Hepatocyte (in vitro differentiated cells): ENCODE results near the gene RNASE1. TPM values are rescaled to one million over a fixed set of nuclear protein-coding genes. Genes with fewer than 3 reads are reported as not detected.
A peak's percentile ranks its signal among the peaks of the same experiment; 100 is the strongest.

Source experiments
- DNase-seq: peaks from one replicate; pipeline ENCODE4 v3.0.0-alpha.2; 2016; ENCODE audit warnings: low spot score
- H2AFZ ChIP-seq: fragments of 200-600 bp; sonication (generic); 2 replicates; pipeline ENCODE4 v1.6.0; 2016; ENCODE audit warnings: antibody characterized with exemption, mild to moderate bottlenecking
- H3K27ac ChIP-seq: fragments of 200-600 bp; sonication (generic); 2 replicates; pipeline ENCODE4 v1.5.1; 2016; ENCODE audit warnings: mild to moderate bottlenecking
- H3K27me3 ChIP-seq: fragments of 200-600 bp; sonication (generic); 2 replicates; pipeline ENCODE4 v1.6.1; 2016
- H3K36me3 ChIP-seq: fragments of 200-600 bp; sonication (generic); replicated peaks from 2 replicates; pipeline ENCODE4 v1.5.1; 2016; ENCODE audit warnings: low read depth; ENCODE audit not compliant: insufficient read depth
- H3K4me1 ChIP-seq: fragments of 200-600 bp; sonication (generic); 2 replicates; pipeline ENCODE4 v1.5.1; 2016; ENCODE audit warnings: mild to moderate bottlenecking, moderate library complexity; ENCODE audit not compliant: insufficient read depth
- H3K4me2 ChIP-seq: fragments of 200-600 bp; sonication (generic); 2 replicates; pipeline ENCODE4 v1.6.0; 2016
- H3K4me3 ChIP-seq: fragments of 200-600 bp; sonication (generic); 2 replicates; pipeline ENCODE4 v1.5.1; 2016; ENCODE audit warnings: mild to moderate bottlenecking
- H3K79me2 ChIP-seq: fragments of 200-600 bp; sonication (generic); 2 replicates; pipeline ENCODE4 v1.6.0; 2017; ENCODE audit warnings: mild to moderate bottlenecking
- H3K9me2 ChIP-seq: fragments of 200-600 bp; sonication (generic); replicated peaks from 2 replicates; pipeline ENCODE4 v1.6.0; 2017; ENCODE audit warnings: mild to moderate bottlenecking; ENCODE audit not compliant: insufficient read depth
- H3K9me3 ChIP-seq: fragments of 200-600 bp; sonication (generic); 2 replicates; pipeline ENCODE4 v1.5.1; 2016; ENCODE audit warnings: low read depth, mild to moderate bottlenecking
- H4K20me1 ChIP-seq: fragments of 200-600 bp; sonication (generic); 2 replicates; pipeline ENCODE4 v1.6.0; 2016; ENCODE audit warnings: mild to moderate bottlenecking; ENCODE audit not compliant: insufficient read depth, poor library complexity, severe bottlenecking
- CTCF ChIP-seq: fragments of 200-600 bp; sonication (generic); IDR thresholded peaks from 2 replicates; pipeline ENCODE4 v1.5.1; 2016; ENCODE audit warnings: antibody characterized with exemption, mild to moderate bottlenecking; ENCODE audit not compliant: poor library complexity
- EZH2 ChIP-seq: fragments of 200-600 bp; sonication (generic); IDR thresholded peaks from 2 replicates; pipeline ENCODE4 v1.6.1; 2016; ENCODE audit warnings: antibody characterized with exemption, mild to moderate bottlenecking, borderline replicate concordance
- EZH2phosphoT487 ChIP-seq: fragments of 200-600 bp; sonication (generic); IDR thresholded peaks from one replicate; pipeline ENCODE4 v1.6.1; 2018; ENCODE audit warnings: antibody characterized with exemption, mild to moderate bottlenecking, low read depth, moderate library complexity; ENCODE audit not compliant: unreplicated experiment, severe bottlenecking
- WGBS: methylation state at CpG from one replicate; pipeline ENCODE4 v1.1.6; 2016; ENCODE audit warnings: low lambda C conversion rate; ENCODE audit errors: missing lambda C conversion rate; 5-methylcytosine and 5-hydroxymethylcytosine counted together
- polyA plus RNA-seq: library from polyadenylated mRNA; unstranded; fragments of >200 nt; fragmentation: Nextera tagmentation; extraction: Ambion mirVana; gene quantifications from 2 replicates; pipeline ENCODE4 v1.2.1, GENCODE V29; 2016
- total RNA-seq: library from RNA; depleted of rRNA; stranded (reverse); fragments of >200 nt; gene quantifications from 2 replicates; pipeline ENCODE4 v1.2.3, GENCODE V29; 2014

RNASE1 gene
- total and polyA plus RNA-seq, 2 experiments from 2014 or later: 61.0 to 135 TPM

GRCh38 chr14:20754308-20754707 lies 48.3 kb downstream of the RNASE1 start:
- no peaks in the 10 kb centered on the region for H3K79me2 ChIP-seq
- H3K36me3 ChIP-seq: no peaks in the 10 kb centered on the region
- no peaks in the 10 kb centered on the region for H3K27me3 ChIP-seq
- no peaks in the 10 kb centered on the region for H3K9me3 ChIP-seq
- H3K27ac ChIP-seq: no peak overlapping the region
- no peak overlapping the region for H2AFZ ChIP-seq
- 98% methylated on average over 2 of the region's 2 CpGs for WGBS
- H3K4me2 ChIP-seq: no peak overlapping the region
- no peaks in the 10 kb centered on the region for H3K9me2 ChIP-seq
- no peak for TF ChIP-seq CTCF
- no peak for TF ChIP-seq EZH2
- TF ChIP-seq EZH2phosphoT487: no peak
- no peak for DNase-seq
- H4K20me1 ChIP-seq: no peaks in the 10 kb centered on the region
- H3K4me1 ChIP-seq: no peaks in the 10 kb centered on the region
- H3K4me3 ChIP-seq: no peak overlapping the region

- Histone ChIP-seq H3K79me2 (no peaks in the 10 kb centered on the region), H3K4me1 (no peaks in the 10 kb centered on the region), H3K27ac (peak overlapping the region; percentile 15), H3K36me3 (no peaks in the 10 kb centered on the region), H3K27me3 (no peaks in the 10 kb centered on the region), H3K9me2 (no peaks in the 10 kb centered on the region), H3K4me3 (no peak overlapping the region), H2AFZ (no peak overlapping the region), H4K20me1 (no peaks in the 10 kb centered on the region), H3K9me3 (no peaks in the 10 kb centered on the region), H3K4me2 (no peak overlapping the region)
- WGBS: 83% methylated on average over 5 of the region's 5 CpGs
- no peak for TF ChIP-seq EZH2phosphoT487
- no peak for DNase-seq
Observed at GRCh38 chr14:20751963-20752562, 50.6 kb downstream of the RNASE1 start.

Other genes starting within 250 kb of the RNASE1 start
- not detected in 2 replicates for gene RNASE9, start 241.8 kb downstream of the RNASE1 start, total RNA-seq
- not detected in 2 replicates for gene RNASE9, start 241.8 kb downstream of the RNASE1 start, polyA plus RNA-seq
- gene RNASE11, start 214.8 kb downstream of the RNASE1 start, total RNA-seq: not detected in 2 replicates
- gene RNASE11, start 214.8 kb downstream of the RNASE1 start, polyA plus RNA-seq: not detected in 2 replicates
- gene RNASE12, start 211.5 kb downstream of the RNASE1 start, total RNA-seq: not detected in 2 replicates
- gene RNASE12, start 211.5 kb downstream of the RNASE1 start, polyA plus RNA-seq: not detected in 2 replicates
- not detected in 2 replicates for gene OR6S1, start 161.2 kb downstream of the RNASE1 start, total RNA-seq
- gene OR6S1, start 161.2 kb downstream of the RNASE1 start, polyA plus RNA-seq: not detected in 2 replicates
- 76.8 and 96.2 TPM in 2 replicates for gene RNASE4, start 118.3 kb downstream of the RNASE1 start, total RNA-seq
- gene RNASE4, start 118.3 kb downstream of the RNASE1 start, polyA plus RNA-seq: 31.1 and 44.5 TPM in 2 replicates
- 72.6 and 79.1 TPM in 2 replicates for gene ANG, start 114.1 kb downstream of the RNASE1 start, total RNA-seq
- gene ANG, start 114.1 kb downstream of the RNASE1 start, polyA plus RNA-seq: 67.4 and 103 TPM in 2 replicates
- gene EDDM3A, start 57.0 kb downstream of the RNASE1 start, total RNA-seq: not detected in 2 replicates
- not detected in 2 replicates for gene EDDM3A, start 57.0 kb downstream of the RNASE1 start, polyA plus RNA-seq
- not detected in 2 replicates for gene EDDM3B, start 34.4 kb downstream of the RNASE1 start, total RNA-seq
- gene EDDM3B, start 34.4 kb downstream of the RNASE1 start, polyA plus RNA-seq: 0.41 TPM in 1 of 2 replicates, not detected in the other
- 1.0 and 1.3 TPM in 2 replicates for gene RNASE6, start 21.6 kb downstream of the RNASE1 start, total RNA-seq
- 0.78 and 1.8 TPM in 2 replicates for gene RNASE6, start 21.6 kb downstream of the RNASE1 start, polyA plus RNA-seq
- gene RNASE3, start 88.5 kb upstream of the RNASE1 start, total RNA-seq: 1.4 TPM in 1 of 2 replicates, not detected in the other
- 0.50 and 0.52 TPM in 2 replicates for gene RNASE3, start 88.5 kb upstream of the RNASE1 start, polyA plus RNA-seq
- 0.92 and 1.6 TPM in 2 replicates for gene RNASE2, start 152.6 kb upstream of the RNASE1 start, total RNA-seq
- 5.6 and 8.9 TPM in 2 replicates for gene RNASE2, start 152.6 kb upstream of the RNASE1 start, polyA plus RNA-seq
- 79.8 and 80.9 TPM in 2 replicates for gene METTL17, start 187.1 kb upstream of the RNASE1 start, total RNA-seq
- gene METTL17, start 187.1 kb upstream of the RNASE1 start, polyA plus RNA-seq: 65.9 and 70.3 TPM in 2 replicates
- gene SLC39A2, start 196.4 kb upstream of the RNASE1 start, total RNA-seq: 3.3 and 4.2 TPM in 2 replicates
- gene SLC39A2, start 196.4 kb upstream of the RNASE1 start, polyA plus RNA-seq: 6.2 and 9.2 TPM in 2 replicates
- gene NDRG2, start 222.2 kb upstream of the RNASE1 start, total RNA-seq: 92.0 and 114 TPM in 2 replicates
- 108 and 112 TPM in 2 replicates for gene NDRG2, start 222.2 kb upstream of the RNASE1 start, polyA plus RNA-seq
- gene TPPP2, start 227.4 kb upstream of the RNASE1 start, total RNA-seq: not detected in 2 replicates
- not detected in 2 replicates for gene TPPP2, start 227.4 kb upstream of the RNASE1 start, polyA plus RNA-seq
- gene RNASE13, start 232.0 kb upstream of the RNASE1 start, total RNA-seq: not detected in 2 replicates
- gene RNASE13, start 232.0 kb upstream of the RNASE1 start, polyA plus RNA-seq: not detected in 2 replicates
- gene RNASE7, start 239.5 kb upstream of the RNASE1 start, total RNA-seq: not detected in 2 replicates
- gene RNASE7, start 239.5 kb upstream of the RNASE1 start, polyA plus RNA-seq: not detected in 2 replicates